ENCODE data around the gene SLC1A2. TPM values are rescaled to one million over a fixed set of nuclear protein-coding genes. Genes with fewer than 3 reads are reported as not detected.

SLC1A2 gene
- total and polyA plus RNA-seq, 2 experiments from 2014 or later = 0.70 to 2.8 TPM

DNA sequence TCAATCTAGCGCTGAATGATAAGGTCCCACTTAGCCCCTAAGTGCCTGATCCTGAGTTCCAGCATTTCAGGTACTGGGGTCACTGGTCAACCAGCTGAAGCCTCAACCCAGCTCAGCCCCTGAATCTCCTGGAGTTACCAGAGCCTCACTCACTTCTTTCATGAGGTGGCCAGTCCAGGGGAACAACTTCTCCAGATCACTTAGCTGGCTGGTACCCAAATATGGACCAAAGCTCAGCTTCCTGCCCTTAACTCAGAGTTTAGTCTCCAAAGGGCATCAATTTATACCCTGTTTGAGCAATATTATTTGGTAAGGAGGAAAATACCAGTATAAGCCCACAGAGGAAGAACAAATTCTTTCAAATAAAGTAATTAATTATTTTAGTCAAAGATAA, 105.6 kb downstream of the SLC1A2 start (continued):
- TF ChIP-seq STAT1 (IDR thresholded peaks at IDR 0.05; ENCODE audit: unreplicated experiment) (no peak), POLR2AphosphoS5 (IDR thresholded peaks at IDR 0.05; ENCODE audit: low read depth) (no peak)

DNA sequence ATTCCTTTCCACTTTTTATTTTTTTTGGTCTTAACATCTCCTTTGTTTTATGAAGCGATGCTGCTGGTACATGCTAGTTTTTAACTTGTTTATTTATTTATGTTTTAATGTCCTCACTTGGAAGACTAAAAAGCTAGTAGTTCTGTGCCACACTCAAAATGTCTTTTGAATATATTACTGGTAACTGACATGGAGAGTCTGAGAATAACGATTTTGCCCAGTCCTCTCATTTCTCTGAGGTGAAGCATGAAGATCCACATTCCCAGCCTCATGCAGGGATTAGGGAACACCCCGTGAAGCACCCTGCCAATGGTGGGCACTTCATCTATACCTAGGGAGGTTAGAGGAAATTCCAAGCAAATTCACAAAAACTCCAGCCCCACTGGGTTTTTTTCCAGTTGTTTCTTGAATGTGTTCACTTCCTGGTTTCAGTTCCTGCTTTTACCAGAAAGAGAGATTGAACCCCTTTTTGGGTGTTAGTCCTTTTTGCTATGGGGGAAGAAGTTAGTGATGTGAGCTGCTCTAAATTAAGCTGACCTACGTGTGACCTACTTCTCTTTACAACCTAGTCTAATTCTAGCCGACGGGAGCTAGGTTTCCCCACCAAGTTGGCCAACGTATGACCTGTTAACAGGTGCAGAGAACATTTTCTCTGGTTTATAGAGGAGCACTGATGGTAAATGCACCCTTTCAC, 106.1 kb downstream of the SLC1A2 start:
- Histone ChIP-seq H3K27ac (ENCODE audit: low read depth) (no peak overlapping the region), H3K27me3 (ENCODE audit: insufficient read depth) (no peaks in the 10 kb centered on the region), H3K4me2 (no peak overlapping the region), H4K20me1 (replicated peaks; ENCODE audit: insufficient read depth) (no peaks in the 10 kb centered on the region), H3K36me3 (ENCODE audit: insufficient read depth) (no peaks in the 10 kb centered on the region), H3K4me3 (no peak overlapping the region), H3K4me1 (ENCODE audit: insufficient read depth) (no peaks in the 10 kb centered on the region), H3F3A (replicated peaks; ENCODE audit: low read depth) (no peaks in the 10 kb centered on the region), H3K9me2 (ENCODE audit: insufficient read depth) (no peaks in the 10 kb centered on the region), H2AFZ (no peak overlapping the region), H3K79me2 (replicated peaks; ENCODE audit: insufficient read depth) (no peaks in the 10 kb centered on the region)
- peaks cover 5% of the 10 kb centered on the region for H3K27me3 Mint-ChIP-seq (ENCODE audit: insufficient read depth, low read depth, poor library complexity)
- no peaks in the 10 kb centered on the region for H3K9me3 Mint-ChIP-seq
- TF ChIP-seq ZNF331 (CRISPR knock-in tag; IDR thresholded peaks at IDR 0.05; ENCODE audit: low read depth) (no peak), JUNB (IDR thresholded peaks at IDR 0.05; ENCODE audit: unreplicated experiment) (no peak), EZH2 (IDR thresholded peaks at IDR 0.05; ENCODE audit: low read depth, unreplicated experiment) (no peak), CREB1 (CRISPR knock-in tag; IDR thresholded peaks at IDR 0.05; ENCODE audit: low read depth) (no peak), ZNF114 (CRISPR knock-in tag; IDR thresholded peaks at IDR 0.05) (no peak), NANOG (IDR thresholded peaks at IDR 0.05; ENCODE audit: borderline replicate concordance) (no peak), EZH2phosphoT487 (IDR thresholded peaks at IDR 0.05; ENCODE audit: unreplicated experiment) (no peak), STAT1 (IDR thresholded peaks at IDR 0.05; ENCODE audit: unreplicated experiment) (no peak), ETS1 (IDR thresholded peaks at IDR 0.05) (no peak), POLR2AphosphoS5 (IDR thresholded peaks at IDR 0.05; ENCODE audit: low read depth) (no peak)
- TF ChIP-seq, protein P1, sequence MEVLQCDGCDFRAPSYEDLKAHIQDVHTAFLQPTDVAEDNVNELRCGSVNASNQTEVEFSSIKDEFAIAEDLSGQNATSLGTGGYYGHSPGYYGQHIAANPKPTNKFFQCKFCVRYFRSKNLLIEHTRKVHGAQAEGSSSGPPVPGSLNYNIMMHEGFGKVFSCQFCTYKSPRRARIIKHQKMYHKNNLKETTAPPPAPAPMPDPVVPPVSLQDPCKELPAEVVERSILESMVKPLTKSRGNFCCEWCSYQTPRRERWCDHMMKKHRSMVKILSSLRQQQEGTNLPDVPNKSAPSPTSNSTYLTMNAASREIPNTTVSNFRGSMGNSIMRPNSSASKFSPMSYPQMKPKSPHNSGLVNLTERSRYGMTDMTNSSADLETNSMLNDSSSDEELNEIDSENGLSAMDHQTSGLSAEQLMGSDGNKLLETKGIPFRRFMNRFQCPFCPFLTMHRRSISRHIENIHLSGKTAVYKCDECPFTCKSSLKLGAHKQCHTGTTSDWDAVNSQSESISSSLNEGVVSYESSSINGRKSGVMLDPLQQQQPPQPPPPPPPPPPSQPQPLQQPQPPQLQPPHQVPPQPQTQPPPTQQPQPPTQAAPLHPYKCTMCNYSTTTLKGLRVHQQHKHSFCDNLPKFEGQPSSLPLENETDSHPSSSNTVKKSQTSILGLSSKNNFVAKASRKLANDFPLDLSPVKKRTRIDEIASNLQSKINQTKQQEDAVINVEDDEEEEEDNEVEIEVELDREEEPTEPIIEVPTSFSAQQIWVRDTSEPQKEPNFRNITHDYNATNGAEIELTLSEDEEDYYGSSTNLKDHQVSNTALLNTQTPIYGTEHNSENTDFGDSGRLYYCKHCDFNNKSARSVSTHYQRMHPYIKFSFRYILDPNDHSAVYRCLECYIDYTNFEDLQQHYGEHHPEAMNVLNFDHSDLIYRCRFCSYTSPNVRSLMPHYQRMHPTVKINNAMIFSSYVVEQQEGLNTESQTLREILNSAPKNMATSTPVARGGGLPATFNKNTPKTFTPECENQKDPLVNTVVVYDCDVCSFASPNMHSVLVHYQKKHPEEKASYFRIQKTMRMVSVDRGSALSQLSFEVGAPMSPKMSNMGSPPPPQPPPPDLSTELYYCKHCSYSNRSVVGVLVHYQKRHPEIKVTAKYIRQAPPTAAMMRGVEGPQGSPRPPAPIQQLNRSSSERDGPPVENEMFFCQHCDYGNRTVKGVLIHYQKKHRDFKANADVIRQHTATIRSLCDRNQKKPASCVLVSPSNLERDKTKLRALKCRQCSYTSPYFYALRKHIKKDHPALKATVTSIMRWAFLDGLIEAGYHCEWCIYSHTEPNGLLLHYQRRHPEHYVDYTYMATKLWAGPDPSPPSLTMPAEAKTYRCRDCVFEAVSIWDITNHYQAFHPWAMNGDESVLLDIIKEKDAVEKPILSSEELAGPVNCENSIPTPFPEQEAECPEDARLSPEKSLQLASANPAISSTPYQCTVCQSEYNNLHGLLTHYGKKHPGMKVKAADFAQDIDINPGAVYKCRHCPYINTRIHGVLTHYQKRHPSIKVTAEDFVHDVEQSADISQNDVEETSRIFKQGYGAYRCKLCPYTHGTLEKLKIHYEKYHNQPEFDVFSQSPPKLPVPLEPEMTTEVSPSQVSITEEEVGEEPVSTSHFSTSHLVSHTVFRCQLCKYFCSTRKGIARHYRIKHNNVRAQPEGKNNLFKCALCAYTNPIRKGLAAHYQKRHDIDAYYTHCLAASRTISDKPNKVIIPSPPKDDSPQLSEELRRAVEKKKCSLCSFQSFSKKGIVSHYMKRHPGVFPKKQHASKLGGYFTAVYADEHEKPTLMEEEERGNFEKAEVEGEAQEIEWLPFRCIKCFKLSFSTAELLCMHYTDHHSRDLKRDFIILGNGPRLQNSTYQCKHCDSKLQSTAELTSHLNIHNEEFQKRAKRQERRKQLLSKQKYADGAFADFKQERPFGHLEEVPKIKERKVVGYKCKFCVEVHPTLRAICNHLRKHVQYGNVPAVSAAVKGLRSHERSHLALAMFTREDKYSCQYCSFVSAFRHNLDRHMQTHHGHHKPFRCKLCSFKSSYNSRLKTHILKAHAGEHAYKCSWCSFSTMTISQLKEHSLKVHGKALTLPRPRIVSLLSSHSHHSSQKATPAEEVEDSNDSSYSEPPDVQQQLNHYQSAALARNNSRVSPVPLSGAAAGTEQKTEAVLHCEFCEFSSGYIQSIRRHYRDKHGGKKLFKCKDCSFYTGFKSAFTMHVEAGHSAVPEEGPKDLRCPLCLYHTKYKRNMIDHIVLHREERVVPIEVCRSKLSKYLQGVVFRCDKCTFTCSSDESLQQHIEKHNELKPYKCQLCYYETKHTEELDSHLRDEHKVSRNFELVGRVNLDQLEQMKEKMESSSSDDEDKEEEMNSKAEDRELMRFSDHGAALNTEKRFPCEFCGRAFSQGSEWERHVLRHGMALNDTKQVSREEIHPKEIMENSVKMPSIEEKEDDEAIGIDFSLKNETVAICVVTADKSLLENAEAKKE (CRISPR knock-in tag; IDR thresholded peaks at IDR 0.05) = no peak
- TF ChIP-seq, protein P2, sequence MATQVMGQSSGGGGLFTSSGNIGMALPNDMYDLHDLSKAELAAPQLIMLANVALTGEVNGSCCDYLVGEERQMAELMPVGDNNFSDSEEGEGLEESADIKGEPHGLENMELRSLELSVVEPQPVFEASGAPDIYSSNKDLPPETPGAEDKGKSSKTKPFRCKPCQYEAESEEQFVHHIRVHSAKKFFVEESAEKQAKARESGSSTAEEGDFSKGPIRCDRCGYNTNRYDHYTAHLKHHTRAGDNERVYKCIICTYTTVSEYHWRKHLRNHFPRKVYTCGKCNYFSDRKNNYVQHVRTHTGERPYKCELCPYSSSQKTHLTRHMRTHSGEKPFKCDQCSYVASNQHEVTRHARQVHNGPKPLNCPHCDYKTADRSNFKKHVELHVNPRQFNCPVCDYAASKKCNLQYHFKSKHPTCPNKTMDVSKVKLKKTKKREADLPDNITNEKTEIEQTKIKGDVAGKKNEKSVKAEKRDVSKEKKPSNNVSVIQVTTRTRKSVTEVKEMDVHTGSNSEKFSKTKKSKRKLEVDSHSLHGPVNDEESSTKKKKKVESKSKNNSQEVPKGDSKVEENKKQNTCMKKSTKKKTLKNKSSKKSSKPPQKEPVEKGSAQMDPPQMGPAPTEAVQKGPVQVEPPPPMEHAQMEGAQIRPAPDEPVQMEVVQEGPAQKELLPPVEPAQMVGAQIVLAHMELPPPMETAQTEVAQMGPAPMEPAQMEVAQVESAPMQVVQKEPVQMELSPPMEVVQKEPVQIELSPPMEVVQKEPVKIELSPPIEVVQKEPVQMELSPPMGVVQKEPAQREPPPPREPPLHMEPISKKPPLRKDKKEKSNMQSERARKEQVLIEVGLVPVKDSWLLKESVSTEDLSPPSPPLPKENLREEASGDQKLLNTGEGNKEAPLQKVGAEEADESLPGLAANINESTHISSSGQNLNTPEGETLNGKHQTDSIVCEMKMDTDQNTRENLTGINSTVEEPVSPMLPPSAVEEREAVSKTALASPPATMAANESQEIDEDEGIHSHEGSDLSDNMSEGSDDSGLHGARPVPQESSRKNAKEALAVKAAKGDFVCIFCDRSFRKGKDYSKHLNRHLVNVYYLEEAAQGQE (IDR thresholded peaks at IDR 0.05; ENCODE audit: unreplicated experiment) = no peak
- TF ChIP-seq, protein P3, sequence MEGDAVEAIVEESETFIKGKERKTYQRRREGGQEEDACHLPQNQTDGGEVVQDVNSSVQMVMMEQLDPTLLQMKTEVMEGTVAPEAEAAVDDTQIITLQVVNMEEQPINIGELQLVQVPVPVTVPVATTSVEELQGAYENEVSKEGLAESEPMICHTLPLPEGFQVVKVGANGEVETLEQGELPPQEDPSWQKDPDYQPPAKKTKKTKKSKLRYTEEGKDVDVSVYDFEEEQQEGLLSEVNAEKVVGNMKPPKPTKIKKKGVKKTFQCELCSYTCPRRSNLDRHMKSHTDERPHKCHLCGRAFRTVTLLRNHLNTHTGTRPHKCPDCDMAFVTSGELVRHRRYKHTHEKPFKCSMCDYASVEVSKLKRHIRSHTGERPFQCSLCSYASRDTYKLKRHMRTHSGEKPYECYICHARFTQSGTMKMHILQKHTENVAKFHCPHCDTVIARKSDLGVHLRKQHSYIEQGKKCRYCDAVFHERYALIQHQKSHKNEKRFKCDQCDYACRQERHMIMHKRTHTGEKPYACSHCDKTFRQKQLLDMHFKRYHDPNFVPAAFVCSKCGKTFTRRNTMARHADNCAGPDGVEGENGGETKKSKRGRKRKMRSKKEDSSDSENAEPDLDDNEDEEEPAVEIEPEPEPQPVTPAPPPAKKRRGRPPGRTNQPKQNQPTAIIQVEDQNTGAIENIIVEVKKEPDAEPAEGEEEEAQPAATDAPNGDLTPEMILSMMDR (conservative IDR thresholded peaks at IDR 0.05; ENCODE audit: low read depth in 2 of 2) = no peak
- H3K4me3 Mint-ChIP-seq = no peak overlapping the region
- DNase-seq (ENCODE audit: low spot score) (no peak), ATAC-seq (no peak)
- no peak overlapping the region for H3K27ac Mint-ChIP-seq
- H3K36me3 Mint-ChIP-seq (ENCODE audit: low read depth) = no peaks in the 10 kb centered on the region
- H3K4me1 Mint-ChIP-seq = no peaks in the 10 kb centered on the region

All from GM23338 (cell line).